Measurements from ENCODE around the gene TSPAN5. TPM values are rescaled to one million over a fixed set of nuclear protein-coding genes. Genes with fewer than 3 reads are reported as not detected.

Gene TSPAN5
- total RNA-seq, 1 experiment from 2014 or later: 18.5 TPM

- no TSS peak for BruUV-seq (replicated peaks)
- POLR2A ChIA-PET: no interaction called here
- H3K4me3 Mint-ChIP-seq (ENCODE audit: unreplicated experiment): no peak overlapping the region
Measured at GRCh38 chr4:98557194-98557892, 101.1 kb downstream of the TSPAN5 start.

GRCh38 chr4:98556451-98556850, 102.0 kb downstream of the TSPAN5 start:
- no peak overlapping the region for H3K4me3 Mint-ChIP-seq (ENCODE audit: unreplicated experiment)

More at GRCh38 chr4:98557194-98557892, 101.1 kb downstream of the TSPAN5 start:
- Mint-ChIP-seq H3K9me3 (ENCODE audit: unreplicated experiment) (peaks cover 8% of the 10 kb centered on the region), H3K27ac (ENCODE audit: low read depth, unreplicated experiment) (peak overlapping the region; percentile 51), H3K36me3 (ENCODE audit: insufficient read depth, unreplicated experiment) (no peaks in the 10 kb centered on the region), H3K4me1 (ENCODE audit: insufficient read depth, unreplicated experiment) (peaks cover 11% of the 10 kb centered on the region), H3K27me3 (ENCODE audit: insufficient read depth, unreplicated experiment) (no peaks in the 10 kb centered on the region)
- CTCF ChIA-PET: no interaction called here
- intact Hi-C loops (cut with micrococcal nuclease): no loop called here
- TF ChIP-seq CTCF (IDR thresholded peaks at IDR 0.05; ENCODE audit: unreplicated experiment): no peak
- peak; percentile 82 for DNase-seq (ENCODE audit: unreplicated experiment)

GRCh38 chr4:98555798-98556445, 102.5 kb downstream of the TSPAN5 start:
- Mint-ChIP-seq H3K4me3 (ENCODE audit: unreplicated experiment) (no peak overlapping the region), H3K4me1 (ENCODE audit: insufficient read depth, unreplicated experiment) (peaks cover 11% of the 10 kb centered on the region), H3K27me3 (ENCODE audit: insufficient read depth, unreplicated experiment) (no peaks in the 10 kb centered on the region), H3K36me3 (ENCODE audit: insufficient read depth, unreplicated experiment) (no peaks in the 10 kb centered on the region), H3K27ac (ENCODE audit: low read depth, unreplicated experiment) (no peak overlapping the region), H3K9me3 (ENCODE audit: unreplicated experiment) (no peaks in the 10 kb centered on the region)
- POLR2A ChIA-PET: no interaction called here
- CTCF ChIA-PET: interaction anchor here (0.5 to 0.6 kb wide), 2 partner anchors 348 to 1376 kb away, joined by 3 read pairs; no protein-coding TSS in a partner anchor
- TF ChIP-seq CTCF (IDR thresholded peaks at IDR 0.05; ENCODE audit: unreplicated experiment): no peak
- peak; percentile 20 for DNase-seq (ENCODE audit: unreplicated experiment)
- intact Hi-C loops (cut with micrococcal nuclease): no loop called here
- no TSS peak for BruUV-seq (replicated peaks)

More at GRCh38 chr4:98556451-98556850, 102.0 kb downstream of the TSPAN5 start:
- BruUV-seq (replicated peaks): no TSS peak
- CTCF ChIA-PET: interaction anchor here (0.5 kb wide), 1 partner anchor 1377 kb away, joined by 3 read pairs; no protein-coding TSS in a partner anchor
- peaks cover 11% of the 10 kb centered on the region for H3K4me1 Mint-ChIP-seq (ENCODE audit: insufficient read depth, unreplicated experiment)
- no peak for DNase-seq (ENCODE audit: unreplicated experiment)
- TF ChIP-seq CTCF (IDR thresholded peaks at IDR 0.05; ENCODE audit: unreplicated experiment): no peak
- no peaks in the 10 kb centered on the region for H3K27me3 Mint-ChIP-seq (ENCODE audit: insufficient read depth, unreplicated experiment)
- H3K36me3 Mint-ChIP-seq (ENCODE audit: insufficient read depth, unreplicated experiment): no peaks in the 10 kb centered on the region
- H3K9me3 Mint-ChIP-seq (ENCODE audit: unreplicated experiment): no peaks in the 10 kb centered on the region
- POLR2A ChIA-PET: no interaction called here
- intact Hi-C loops (cut with micrococcal nuclease): no loop called here
- no peak overlapping the region for H3K27ac Mint-ChIP-seq (ENCODE audit: low read depth, unreplicated experiment)

GRCh38 chr4:98546910-98547594, 111.4 kb downstream of the TSPAN5 start:
- no peaks in the 10 kb centered on the region for H3K4me1 Mint-ChIP-seq (ENCODE audit: insufficient read depth, unreplicated experiment)
- no peak overlapping the region for H3K4me3 Mint-ChIP-seq (ENCODE audit: unreplicated experiment)
- BruUV-seq (replicated peaks): no TSS peak
- no peaks in the 10 kb centered on the region for H3K9me3 Mint-ChIP-seq (ENCODE audit: unreplicated experiment)
- H3K27me3 Mint-ChIP-seq (ENCODE audit: insufficient read depth, unreplicated experiment): no peaks in the 10 kb centered on the region
- no peak for TF ChIP-seq CTCF (IDR thresholded peaks at IDR 0.05; ENCODE audit: unreplicated experiment)
- DNase-seq (ENCODE audit: unreplicated experiment): no peak
- no peak overlapping the region for H3K27ac Mint-ChIP-seq (ENCODE audit: low read depth, unreplicated experiment)
- CTCF ChIA-PET: no interaction called here
- POLR2A ChIA-PET: no interaction called here
- no peaks in the 10 kb centered on the region for H3K36me3 Mint-ChIP-seq (ENCODE audit: insufficient read depth, unreplicated experiment)
- intact Hi-C loops (cut with micrococcal nuclease): no loop called here

Data from MCF 10A (cell line).